T-cell (primary cell): Measurements from ENCODE around the gene CHIT1. TPM values are rescaled to one million over a fixed set of nuclear protein-coding genes. Genes with fewer than 3 reads are reported as not detected.

Experiments used
- ATAC-seq, 4 experiments: fragments of 200-7000 bp in 3 of 4; fragments of 150-1000 bp in 1 of 4; cut with Tn5 transposase; replicated peaks in 1 of 4; 1 replicate in 3 of 4; 2 replicates in 1 of 4; pipeline ENCODE4 v1.10.0; 2021; ENCODE audit warnings: moderate library complexity in 3 of 4, mild to moderate bottlenecking in 2 of 4, moderate number of reproducible peaks in 1 of 4
- CTCF ChIA-PET, 2 donors: fragments of 300-600 bp; sonication (Branson Sonifier 250); formaldehyde crosslinking; loops; one replicate each; lab custom pipeline; 2022; ENCODE audit warnings: antibody characterized with exemption in 2 of 2; lab: Charles Lee
- POLR2A ChIA-PET, 2 donors: fragments of 300-600 bp; sonication (Branson Sonifier 250); formaldehyde crosslinking; loops; one replicate each; lab custom pipeline; 2022; ENCODE audit warnings: antibody characterized with exemption in 2 of 2; lab: Charles Lee
- DNase-seq, 35 experiments: peaks; one replicate each; pipeline versions ENCODE4 v3.0.0 to v3.0.0-alpha.2; 2013 to 2023
- H3K27ac ChIP-seq: one replicate; pipeline ENCODE4 v1.5.1; 2013; ENCODE audit warnings: low read length
- H3K27me3 ChIP-seq, 2 experiments: replicated peaks in 1 of 2; 1 replicate in 1 of 2; 2 replicates in 1 of 2; pipeline versions ENCODE4 v1.6.1 to v1.7.0; 2013; ENCODE audit warnings: low read length in 1 of 2, mixed read lengths in 1 of 2; ENCODE audit not compliant: control insufficient read depth in 2 of 2, insufficient read depth in 2 of 2; ENCODE audit errors: extremely low read depth in 1 of 2
- H3K36me3 ChIP-seq, 2 donors: 1 replicate in 1 of 2; 2 replicates in 1 of 2; pipeline versions ENCODE4 v1.6.1 to v1.7.0; 2013; ENCODE audit warnings: low read length in 1 of 2; ENCODE audit not compliant: control insufficient read depth in 2 of 2, insufficient read depth in 1 of 2; ENCODE audit errors: extremely low read depth in 1 of 2
- H3K4me1 ChIP-seq, 2 experiments: 1 replicate in 1 of 2; 2 replicates in 1 of 2; pipeline versions ENCODE4 v1.6.1 to v1.7.0; 2013; ENCODE audit warnings: low read length in 2 of 2, mixed read lengths in 1 of 2; ENCODE audit not compliant: insufficient read depth in 2 of 2, control insufficient read depth in 1 of 2; ENCODE audit errors: extremely low read depth in 1 of 2
- H3K4me3 ChIP-seq, 2 donors: 1 replicate in 1 of 2; 2 replicates in 1 of 2; pipeline versions ENCODE4 v1.5.1 to v1.7.0; 2013; ENCODE audit warnings: mild to moderate bottlenecking in 2 of 2, low read length in 1 of 2, moderate library complexity in 1 of 2; ENCODE audit not compliant: control insufficient read depth in 1 of 2; ENCODE audit errors: extremely low read depth in 1 of 2
- H3K9me3 ChIP-seq: 2 replicates; pipeline ENCODE4 v1.7.0; 2013
- H3K27ac Mint-ChIP-seq, 2 donors: one replicate each; pipeline ENCODE4 v1.8.0; 2020 to 2021; ENCODE audit warnings: mild to moderate bottlenecking in 2 of 2, mixed read lengths in 2 of 2
- H3K27me3 Mint-ChIP-seq, 2 donors: one replicate each; pipeline ENCODE4 v1.8.0; 2021 to 2022; ENCODE audit warnings: mixed read lengths in 2 of 2
- H3K36me3 Mint-ChIP-seq: one replicate; pipeline ENCODE4 v1.8.0; 2021; ENCODE audit warnings: mixed read lengths
- H3K4me1 Mint-ChIP-seq, 3 donors: one replicate each; pipeline ENCODE4 v1.8.0; 2020 to 2022; ENCODE audit warnings: mixed read lengths in 3 of 3, mild to moderate bottlenecking in 1 of 3
- H3K4me3 Mint-ChIP-seq, 3 donors: one replicate each; pipeline ENCODE4 v1.8.0; 2020 to 2022; ENCODE audit warnings: mild to moderate bottlenecking in 3 of 3, mixed read lengths in 3 of 3, moderate library complexity in 3 of 3
- H3K9me3 Mint-ChIP-seq, 3 donors: one replicate each; pipeline ENCODE4 v1.8.0; 2020 to 2022; ENCODE audit warnings: mixed read lengths in 3 of 3
- WGBS: methylation state at CpG from one replicate; pipeline ENCODE4 v1.1.5; 2013; ENCODE audit warnings: missing lambda C conversion rate; ENCODE audit not compliant: insufficient coverage; 5-methylcytosine and 5-hydroxymethylcytosine counted together
- total RNA-seq, 35 experiments: library from RNA in 6 of 35; stranded (reverse) in 6 of 35; fragments of 120-200 nt in 1 of 35; gene quantifications; one replicate each; pipeline versions ENCODE4 v1.2.1 to v1.2.4 and lab custom pipeline; 2013 to 2026

The CHIT1 gene
- total RNA-seq, 5 donors from 2014 or later (not counting 1 experiment from before 2014, with no cell fraction given): 0.12 to 2.3 (median 0.92) TPM; not detected in 1

- no peak for ATAC-seq
- H3K9me3 ChIP-seq: no peaks in the 10 kb centered on the region
- ChIA-PET POLR2A (no interaction called here), CTCF (interaction anchor here in 1 of 2 donors (0.6 kb wide), 1 partner anchor 891 kb away, joined by 3 read pairs; no protein-coding TSS in a partner anchor)
- Mint-ChIP-seq H3K27ac (no peak overlapping the region), H3K9me3 (no peaks in the 10 kb centered on the region), H3K27me3 (peaks cover 4 to 6% of the 10 kb centered on the region in 2 donors), H3K4me1 (no peaks in the 10 kb centered on the region), H3K4me3 (no peak overlapping the region), H3K36me3 (no peaks in the 10 kb centered on the region)
- no peaks in the 10 kb centered on the region for H3K4me1 ChIP-seq
- 78% methylated on average over 6 of the region's 8 CpGs for WGBS
- H3K36me3 ChIP-seq: no peaks in the 10 kb centered on the region
- H3K4me3 ChIP-seq: no peak overlapping the region
- peaks cover 0 to 31% of the 10 kb centered on the region in 2 experiments for H3K27me3 ChIP-seq
- no peak overlapping the region for H3K27ac ChIP-seq
- no peak for DNase-seq
These were observed 58.7 kb downstream of the CHIT1 start for GRCh38 chr1:203170625-203171330.

GRCh38 chr1:203169770-203170520 is 59.5 kb downstream of the CHIT1 start:
- no peak for ATAC-seq
- Histone ChIP-seq H3K9me3 (no peaks in the 10 kb centered on the region), H3K27me3 (peaks cover 0 to 28% of the 10 kb centered on the region in 2 experiments), H3K36me3 (no peaks in the 10 kb centered on the region), H3K4me1 (no peaks in the 10 kb centered on the region), H3K27ac (no peak overlapping the region), H3K4me3 (no peak overlapping the region)
- Mint-ChIP-seq H3K27ac (no peak overlapping the region), H3K27me3 (peaks cover 9 to 10% of the 10 kb centered on the region in 2 donors), H3K4me3 (no peak overlapping the region), H3K4me1 (no peaks in the 10 kb centered on the region), H3K9me3 (no peaks in the 10 kb centered on the region), H3K36me3 (no peaks in the 10 kb centered on the region)
- 95% methylated on average over 7 of the region's 21 CpGs for WGBS
- POLR2A ChIA-PET: no interaction called here
- DNase-seq: no peak
- CTCF ChIA-PET: interaction anchor here in 1 of 2 donors (1.3 kb wide), 1 partner anchor 46 kb away, joined by 3 read pairs; no protein-coding TSS in a partner anchor

- Histone ChIP-seq H3K27me3 (peaks cover 0 to 31% of the 10 kb centered on the region in 2 experiments), H3K27ac (no peak overlapping the region), H3K4me1 (no peaks in the 10 kb centered on the region), H3K9me3 (no peaks in the 10 kb centered on the region), H3K36me3 (no peaks in the 10 kb centered on the region), H3K4me3 (no peak overlapping the region)
- H3K36me3 Mint-ChIP-seq: no peaks in the 10 kb centered on the region
- no peaks in the 10 kb centered on the region for H3K9me3 Mint-ChIP-seq
- 93% methylated on average over 6 of the region's 9 CpGs for WGBS
- H3K4me1 Mint-ChIP-seq: no peaks in the 10 kb centered on the region
- ChIA-PET POLR2A (no interaction called here), CTCF (interaction anchor here in 1 of 2 donors (1.3 kb wide), 1 partner anchor 47 kb away, joined by 3 read pairs; no protein-coding TSS in a partner anchor)
- no peak for ATAC-seq
- H3K4me3 Mint-ChIP-seq: no peak overlapping the region
- H3K27ac Mint-ChIP-seq: no peak overlapping the region
- peaks cover 14 to 15% of the 10 kb centered on the region in 2 donors for H3K27me3 Mint-ChIP-seq
- no peak for DNase-seq
These were observed 60.5 kb downstream of the CHIT1 start for GRCh38 chr1:203168991-203169390.

- H3K9me3 Mint-ChIP-seq: no peaks in the 10 kb centered on the region
- H3K4me1 Mint-ChIP-seq: no peaks in the 10 kb centered on the region
- no peaks in the 10 kb centered on the region for H3K9me3 ChIP-seq
- POLR2A ChIA-PET: no interaction called here
- peaks cover 0 to 35% of the 10 kb centered on the region in 2 experiments for H3K27me3 ChIP-seq
- CTCF ChIA-PET: interaction anchor here in 1 of 2 donors (1.3 kb wide), 1 partner anchor 47 kb away, joined by 3 read pairs; no protein-coding TSS in a partner anchor
- H3K4me1 ChIP-seq: no peaks in the 10 kb centered on the region
- no peaks in the 10 kb centered on the region for H3K36me3 ChIP-seq
- ATAC-seq (no peak), DNase-seq (no peak)
- peaks cover 14 to 18% of the 10 kb centered on the region in 2 donors for H3K27me3 Mint-ChIP-seq
- no peak overlapping the region for H3K27ac Mint-ChIP-seq
- no peak overlapping the region for H3K4me3 ChIP-seq
- no peak overlapping the region for H3K27ac ChIP-seq
- WGBS: 85% methylated on average over 5 of the region's 12 CpGs
- H3K4me3 Mint-ChIP-seq: no peak overlapping the region
- H3K36me3 Mint-ChIP-seq: no peaks in the 10 kb centered on the region
These were observed 61.2 kb downstream of the CHIT1 start for GRCh38 chr1:203168256-203168786.

- Mint-ChIP-seq H3K27ac (no peak overlapping the region), H3K9me3 (no peaks in the 10 kb centered on the region), H3K36me3 (no peaks in the 10 kb centered on the region), H3K4me3 (no peak overlapping the region), H3K27me3 (peaks cover 17 to 22% of the 10 kb centered on the region in 2 donors), H3K4me1 (no peaks in the 10 kb centered on the region)
- ChIA-PET POLR2A (no interaction called here), CTCF (no interaction called here)
- Histone ChIP-seq H3K9me3 (no peaks in the 10 kb centered on the region), H3K36me3 (no peaks in the 10 kb centered on the region), H3K4me3 (no peak overlapping the region), H3K4me1 (no peaks in the 10 kb centered on the region), H3K27me3 (peaks cover 0 to 38% of the 10 kb centered on the region in 2 experiments), H3K27ac (no peak overlapping the region)
- 90% methylated on average over 4 of the region's 5 CpGs for WGBS
- no peak for DNase-seq
- ATAC-seq: no peak
These were observed 61.6 kb downstream of the CHIT1 start for GRCh38 chr1:203167913-203168200.

- no peaks in the 10 kb centered on the region for H3K36me3 ChIP-seq
- ChIA-PET CTCF (interaction anchor here in 1 of 2 donors (0.7 kb wide), 1 partner anchor 1983 kb away, joined by 3 read pairs; no protein-coding TSS in a partner anchor), POLR2A (no interaction called here)
- WGBS: 80% methylated on average over 13 of the region's 23 CpGs
- H3K4me3 ChIP-seq: no peak overlapping the region
- Mint-ChIP-seq H3K4me1 (no peaks in the 10 kb centered on the region), H3K27me3 (peaks cover 18 to 28% of the 10 kb centered on the region in 2 donors), H3K27ac (no peak overlapping the region), H3K36me3 (no peaks in the 10 kb centered on the region), H3K4me3 (no peak overlapping the region), H3K9me3 (no peaks in the 10 kb centered on the region)
- H3K27ac ChIP-seq: no peak overlapping the region
- peaks cover 0 to 44% of the 10 kb centered on the region in 2 experiments for H3K27me3 ChIP-seq
- no peaks in the 10 kb centered on the region for H3K9me3 ChIP-seq
- DNase-seq (no peak), ATAC-seq (no peak)
- no peaks in the 10 kb centered on the region for H3K4me1 ChIP-seq
These were observed 62.2 kb downstream of the CHIT1 start for GRCh38 chr1:203167026-203167912.
